ENCODE results near the gene ERBB4. TPM values are rescaled to one million over a fixed set of nuclear protein-coding genes. Genes with fewer than 3 reads are reported as not detected.

The ERBB4 gene
- polyA plus RNA-seq, 1 of the 3 experiments (the other 2 are of a cell fraction) = 0.05 TPM

- H3K27ac ChIP-seq (ENCODE audit: low read depth in 2 of 2, low read length in 1 of 2) = no peak overlapping the region
- DNase-seq = no peak
- no peaks in the 10 kb centered on the region for H3K9me3 ChIP-seq
- H3K9ac ChIP-seq = no peak overlapping the region
- H3K4me3 ChIP-seq (ENCODE audit: low read depth in 2 of 2, low read length in 1 of 2) = no peak overlapping the region
- ChIA-PET POLR2A (no interaction called here), CTCF (no interaction called here)
- TF ChIP-seq TCF12 (IDR thresholded peaks at IDR 0.05) = no peak
- TF ChIP-seq USF2 (IDR thresholded peaks at IDR 0.05; ENCODE audit: borderline replicate concordance, low read depth, low read length) = no peak
- TF ChIP-seq ZBTB33 (IDR thresholded peaks at IDR 0.05; ENCODE audit: borderline replicate concordance, low read depth) = no peak
- TF ChIP-seq FOSL2 (IDR thresholded peaks at IDR 0.05; ENCODE audit: borderline replicate concordance, low read depth) = no peak
- peaks cover 0 to 2% of the 10 kb centered on the region in 2 experiments; a peak in 1 of 4 replicates for H3K4me1 ChIP-seq (ENCODE audit: control insufficient read depth in 1 of 2, insufficient read depth in 2 of 2, low read depth in 1 of 2, low read length in 1 of 2)
- no peaks in the 10 kb centered on the region for H3F3A ChIP-seq (replicated peaks; ENCODE audit: insufficient read depth)
- no peak overlapping the region for H2AFZ ChIP-seq (ENCODE audit: low read depth)
- no peaks in the 10 kb centered on the region for H3K79me2 ChIP-seq (ENCODE audit: insufficient read depth)
- H3K4me2 ChIP-seq = no peak overlapping the region
- no peaks in the 10 kb centered on the region for H4K20me1 ChIP-seq (ENCODE audit: insufficient read depth)
- no peaks in the 10 kb centered on the region for H3K36me3 ChIP-seq (replicated peaks in 1 of 2; ENCODE audit: control insufficient read depth in 1 of 2, insufficient read depth in 2 of 2, low read length in 1 of 2)
- 62% methylated on average over 1 of the region's 1 CpG for WGBS (ENCODE audit: low lambda C conversion rate)
- no peaks in the 10 kb centered on the region for H3K27me3 ChIP-seq (ENCODE audit: insufficient read depth)
- H3K9me2 ChIP-seq = no peaks in the 10 kb centered on the region
Observed at GRCh38 chr2:212269005-212269404, 269.6 kb downstream of the ERBB4 start.

GRCh38 chr2:212266297-212266696 lies 272.3 kb downstream of the ERBB4 start:
- 0 out of 2 replicates have a peak overlapping the region, but pooled peaks have one; percentile 11 for H2AFZ ChIP-seq (ENCODE audit: low read depth)
- WGBS (ENCODE audit: low lambda C conversion rate) = 67% methylated on average over 1 of the region's 1 CpG
- POLR2A ChIA-PET = no interaction called here
- no peak for TF ChIP-seq GABPA (IDR thresholded peaks at IDR 0.05; ENCODE audit: low read depth)
- no peak for TF ChIP-seq CTCF (IDR thresholded peaks at IDR 0.05)
- TF ChIP-seq JUND (IDR thresholded peaks at IDR 0.05) = no peak
- TF ChIP-seq RXRA (IDR thresholded peaks at IDR 0.05; ENCODE audit: borderline replicate concordance, low read depth) = no peak
- no peak for TF ChIP-seq NRF1 (IDR thresholded peaks at IDR 0.05; ENCODE audit: low read depth, low read length)
- TF ChIP-seq USF2 (IDR thresholded peaks at IDR 0.05; ENCODE audit: borderline replicate concordance, low read depth, low read length) = no peak
- no peak for TF ChIP-seq GATA2 (CRISPR knock-in tag; IDR thresholded peaks at IDR 0.05)
- TF ChIP-seq, protein P1, sequence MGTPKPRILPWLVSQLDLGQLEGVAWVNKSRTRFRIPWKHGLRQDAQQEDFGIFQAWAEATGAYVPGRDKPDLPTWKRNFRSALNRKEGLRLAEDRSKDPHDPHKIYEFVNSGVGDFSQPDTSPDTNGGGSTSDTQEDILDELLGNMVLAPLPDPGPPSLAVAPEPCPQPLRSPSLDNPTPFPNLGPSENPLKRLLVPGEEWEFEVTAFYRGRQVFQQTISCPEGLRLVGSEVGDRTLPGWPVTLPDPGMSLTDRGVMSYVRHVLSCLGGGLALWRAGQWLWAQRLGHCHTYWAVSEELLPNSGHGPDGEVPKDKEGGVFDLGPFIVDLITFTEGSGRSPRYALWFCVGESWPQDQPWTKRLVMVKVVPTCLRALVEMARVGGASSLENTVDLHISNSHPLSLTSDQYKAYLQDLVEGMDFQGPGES (IDR thresholded peaks at IDR 0.05; ENCODE audit: low read depth, low read length) = no peak
- TF ChIP-seq POLR2AphosphoS5 (IDR thresholded peaks at IDR 0.05; ENCODE audit: low read depth, low read length) = no peak
- no peak for TF ChIP-seq YY1 (IDR thresholded peaks at IDR 0.05; ENCODE audit: low read depth)
- H3K36me3 ChIP-seq (replicated peaks in 1 of 2; ENCODE audit: control insufficient read depth in 1 of 2, insufficient read depth in 2 of 2, low read length in 1 of 2) = no peaks in the 10 kb centered on the region
- no peaks in the 10 kb centered on the region for H3K9me3 ChIP-seq
- H3K27ac ChIP-seq (ENCODE audit: low read depth in 2 of 2, low read length in 1 of 2) = no peak overlapping the region
- no peak overlapping the region for H3K4me3 ChIP-seq (ENCODE audit: low read depth in 2 of 2, low read length in 1 of 2)
- no peak overlapping the region for H3K4me2 ChIP-seq
- H3K27me3 ChIP-seq (ENCODE audit: insufficient read depth) = no peaks in the 10 kb centered on the region
- no peaks in the 10 kb centered on the region for H3K79me2 ChIP-seq (ENCODE audit: insufficient read depth)
- no peak overlapping the region for H3K9ac ChIP-seq
- no peaks in the 10 kb centered on the region for H3K9me2 ChIP-seq
- H3F3A ChIP-seq (replicated peaks; ENCODE audit: insufficient read depth) = no peaks in the 10 kb centered on the region
- no peaks in the 10 kb centered on the region for H4K20me1 ChIP-seq (ENCODE audit: insufficient read depth)
- peaks cover 0 to 2% of the 10 kb centered on the region in 2 experiments; a peak in 1 of 4 replicates for H3K4me1 ChIP-seq (ENCODE audit: control insufficient read depth in 1 of 2, insufficient read depth in 2 of 2, low read depth in 1 of 2, low read length in 1 of 2)
- DNase-seq = no peak
- CTCF ChIA-PET = no interaction called here

All from SK-N-SH (cell line).